H1 (cell line): Measurements from ENCODE around the gene ST8SIA2. TPM values are rescaled to one million over a fixed set of nuclear protein-coding genes. Genes with fewer than 3 reads are reported as not detected.
A peak's percentile ranks its signal among the peaks of the same experiment; 100 is the strongest.

Experiments
- CTCF ChIA-PET: fragments of 300-600 bp; sonication (Branson Sonifier 250); formaldehyde crosslinking; loops from one replicate; lab custom pipeline; 2021; ENCODE audit not compliant: partially characterized antibody; lab: Charles Lee
- POLR2A ChIA-PET: fragments of 300-600 bp; sonication (Branson Sonifier 250); formaldehyde crosslinking; loops from one replicate; lab custom pipeline; 2021; ENCODE audit warnings: inconsistent platforms; ENCODE audit not compliant: partially characterized antibody; lab: Charles Lee
- DNase-seq, 2 experiments: peaks; one replicate each; pipeline versions ENCODE4 v3.0.0 to v3.0.0-alpha.2; 2010 to 2022; ENCODE audit warnings: low spot score in 2 of 2, low read depth in 1 of 2, mixed read lengths in 1 of 2
- FAIRE-seq: peaks from 2 replicates; lab custom pipeline; 2011; peaks lifted over from hg19 to GRCh38; lab: Jason Lieb, UNC
- H2AFZ ChIP-seq: 2 replicates; pipeline ENCODE4 v1.8.1; 2012; ENCODE audit warnings: low read length, inconsistent platforms
- H2AK5ac ChIP-seq: 2 replicates; pipeline ENCODE4 v1.6.1; 2013; ENCODE audit warnings: low read depth, low read length
- H2BK120ac ChIP-seq: replicated peaks from 2 replicates; pipeline ENCODE3; 2013; ENCODE audit warnings: low read depth, low read length, inconsistent platforms
- H2BK12ac ChIP-seq: 2 replicates; pipeline ENCODE4 v1.6.1; 2013; ENCODE audit warnings: low read depth, low read length
- H2BK15ac ChIP-seq: 2 replicates; pipeline ENCODE4 v1.6.1; 2013; ENCODE audit warnings: low read length
- H2BK20ac ChIP-seq: 2 replicates; pipeline ENCODE4 v1.6.1; 2013; ENCODE audit warnings: low read length
- H2BK5ac ChIP-seq: 2 replicates; pipeline ENCODE4 v1.6.1; 2013; ENCODE audit warnings: low read depth, low read length
- H3K14ac ChIP-seq: 2 replicates; pipeline ENCODE4 v1.6.1; 2013; ENCODE audit warnings: inconsistent platforms; ENCODE audit not compliant: insufficient read length
- H3K18ac ChIP-seq: 2 replicates; pipeline ENCODE4 v1.6.1; 2013; ENCODE audit warnings: low read length; ENCODE audit errors: extremely low read depth
- H3K23ac ChIP-seq: 2 replicates; pipeline ENCODE4 v1.6.1; 2013; ENCODE audit warnings: inconsistent platforms; ENCODE audit not compliant: insufficient read length
- H3K23me2 ChIP-seq: 2 replicates; pipeline ENCODE4 v1.6.1; 2013; ENCODE audit warnings: low read depth, low read length
- H3K27ac ChIP-seq: 2 replicates; pipeline ENCODE4 v1.6.1; 2011; ENCODE audit warnings: low read depth, low read length, inconsistent platforms
- H3K27me3 ChIP-seq, 4 experiments: replicated peaks in 1 of 4; 1 replicate in 1 of 4; 2 replicates in 3 of 4; pipeline versions ENCODE4 v1.6.1 to v1.8.1; 2011 to 2013; ENCODE audit warnings: low read length in 3 of 4, mild to moderate bottlenecking in 3 of 4, inconsistent platforms in 2 of 4, mixed read lengths in 2 of 4, moderate library complexity in 1 of 4; ENCODE audit not compliant: control insufficient read depth in 3 of 4, insufficient read depth in 3 of 4; ENCODE audit errors: extremely low read depth in 1 of 4
- H3K36me3 ChIP-seq, 4 experiments: 2 replicates each; pipeline versions ENCODE4 v1.6.1 to v1.8.1; 2011 to 2013; ENCODE audit warnings: mild to moderate bottlenecking in 4 of 4, low read length in 3 of 4, moderate library complexity in 2 of 4, control low read depth in 1 of 4, inconsistent platforms in 1 of 4; ENCODE audit not compliant: insufficient read depth in 4 of 4, control insufficient read depth in 2 of 4
- H3K4ac ChIP-seq: replicated peaks from 2 replicates; pipeline ENCODE3; 2013; ENCODE audit warnings: low read length, low read depth, mixed read lengths, inconsistent platforms; ENCODE audit not compliant: insufficient read length
- H3K4me1 ChIP-seq, 4 experiments: replicated peaks in 1 of 4; 1 replicate in 1 of 4; 2 replicates in 3 of 4; pipeline versions ENCODE4 v1.6.1 to v1.8.1; 2011 to 2013; ENCODE audit warnings: low read length in 3 of 4, inconsistent platforms in 2 of 4, mixed read lengths in 1 of 4; ENCODE audit not compliant: insufficient read depth in 4 of 4, control insufficient read depth in 3 of 4
- H3K4me2 ChIP-seq, 2 experiments: 2 replicates each; pipeline versions ENCODE4 v1.6.1 to v1.8.1; 2011 to 2013; ENCODE audit warnings: low read depth in 2 of 2, low read length in 2 of 2, control low read depth in 1 of 2, inconsistent platforms in 1 of 2, mild to moderate bottlenecking in 1 of 2; ENCODE audit not compliant: insufficient read depth in 1 of 2
- H3K4me3 ChIP-seq, 4 experiments: fragments of 200-600, 300-600 bp in 1 of 4; sonication (generic), shearing (Covaris generic), sonication (Bioruptor Twin) in 1 of 4; 2 replicates each; pipeline versions ENCODE4 v1.5.1 to v1.8.1; 2011 to 2016; ENCODE audit warnings: low read length in 4 of 4, low read depth in 3 of 4, control low read depth in 2 of 4, inconsistent platforms in 2 of 4, mild to moderate bottlenecking in 2 of 4, mixed read lengths in 1 of 4, moderate library complexity in 1 of 4; ENCODE audit not compliant: insufficient read depth in 2 of 4; ENCODE audit errors: extremely low read depth in 1 of 4
- H3K56ac ChIP-seq: replicated peaks from 2 replicates; pipeline ENCODE3; 2013; ENCODE audit warnings: low read depth, mild to moderate bottlenecking, mixed read lengths, low read length, inconsistent platforms; ENCODE audit not compliant: insufficient read length
- H3K79me1 ChIP-seq: 2 replicates; pipeline ENCODE4 v1.6.1; 2013; ENCODE audit warnings: low read depth, low read length, control low read depth
- H3K79me2 ChIP-seq, 2 experiments: 2 replicates each; pipeline versions ENCODE4 v1.6.1 to v1.8.1; 2012 to 2013; ENCODE audit warnings: low read length in 2 of 2, mild to moderate bottlenecking in 2 of 2, inconsistent platforms in 1 of 2; ENCODE audit not compliant: insufficient read depth in 2 of 2, control insufficient read depth in 1 of 2
- H3K9ac ChIP-seq, 4 experiments: replicated peaks in 1 of 4; 1 replicate in 1 of 4; 2 replicates in 3 of 4; pipeline versions ENCODE4 v1.6.1 to v1.8.1; 2011 to 2013; ENCODE audit warnings: low read depth in 3 of 4, low read length in 3 of 4, control low read depth in 2 of 4, mild to moderate bottlenecking in 2 of 4, moderate library complexity in 2 of 4, inconsistent platforms in 1 of 4; ENCODE audit errors: extremely low read depth in 1 of 4
- H3K9me3 ChIP-seq, 2 experiments: 2 replicates each; pipeline versions ENCODE4 v1.6.1 to v1.8.1; 2012 to 2013; ENCODE audit warnings: mild to moderate bottlenecking in 2 of 2, moderate library complexity in 2 of 2, control low read depth in 1 of 2, inconsistent platforms in 1 of 2, low read depth in 1 of 2, low read length in 1 of 2, mixed read lengths in 1 of 2; ENCODE audit not compliant: insufficient read depth in 2 of 2
- H4K20me1 ChIP-seq, 2 experiments: replicated peaks in 1 of 2; 2 replicates each; pipeline versions ENCODE3 to v1.8.1; 2011 to 2013; ENCODE audit warnings: inconsistent platforms in 2 of 2, low read length in 2 of 2, mild to moderate bottlenecking in 1 of 2; ENCODE audit not compliant: insufficient read depth in 2 of 2, control insufficient read depth in 1 of 2
- H4K5ac ChIP-seq: 2 replicates; pipeline ENCODE4 v1.6.1; 2013; ENCODE audit warnings: low read length, low read depth, mixed read lengths, inconsistent platforms; ENCODE audit not compliant: insufficient read length
- H4K8ac ChIP-seq: 2 replicates; pipeline ENCODE4 v1.8.0; 2013; ENCODE audit warnings: mild to moderate bottlenecking, moderate library complexity, low read length, inconsistent platforms; ENCODE audit not compliant: insufficient read depth; ENCODE audit errors: extremely low read depth
- H4K91ac ChIP-seq: replicated peaks from 2 replicates; pipeline ENCODE3; 2013; ENCODE audit warnings: low read length, mixed read lengths, inconsistent platforms; ENCODE audit not compliant: insufficient read length
- HDAC2 ChIP-seq, 2 experiments: fragments of 300-600 bp in 1 of 2; sonication (generic) in 1 of 2; IDR thresholded peaks; 2 replicates each; pipeline ENCODE4 v1.6.1; 2011 to 2012; ENCODE audit warnings: low read depth in 2 of 2, low read length in 2 of 2, mild to moderate bottlenecking in 2 of 2, moderate library complexity in 2 of 2, borderline replicate concordance in 1 of 2, inconsistent platforms in 1 of 2
- RNF2 ChIP-seq: fragments of 200-900, 300-1000 bp; sonication (generic); IDR thresholded peaks from 2 replicates; pipeline ENCODE4 v1.7.1; 2016; ENCODE audit warnings: borderline replicate concordance, low read depth, mild to moderate bottlenecking, antibody characterized with exemption, low read length; ENCODE audit not compliant: poor library complexity, severe bottlenecking; ENCODE audit errors: missing control alignments
- SIN3A ChIP-seq, 2 experiments: IDR thresholded peaks in 1 of 2; conservative IDR thresholded peaks in 1 of 2; 2 replicates each; pipeline ENCODE4 v1.6.1; 2011 to 2012; ENCODE audit warnings: low read length in 2 of 2, improper control_type of control experiment in 1 of 2, low read depth in 1 of 2, mild to moderate bottlenecking in 1 of 2
- WGBS, 2 experiments: shearing (Covaris generic) in 1 of 2; methylation state at CpG; one replicate each; pipeline versions ENCODE4 v1.1.6 to v1.1.7; 2013 to 2015; ENCODE audit warnings: low lambda C conversion rate in 2 of 2, mixed read lengths in 2 of 2, inconsistent platforms in 1 of 2, low coverage in 1 of 2, missing lambda C conversion rate in 1 of 2; ENCODE audit not compliant: insufficient replicate concordance in 2 of 2, insufficient coverage in 1 of 2, insufficient read length in 1 of 2; ENCODE audit errors: extremely low coverage in 1 of 2, missing lambda C conversion rate in 1 of 2; 5-methylcytosine and 5-hydroxymethylcytosine counted together
- polyA plus RNA-seq, 7 experiments: library from polyadenylated mRNA; depleted of rRNA in 3 of 7; stranded (reverse) in 5 of 7; unstranded in 2 of 7; fragments of >200 nt in 5 of 7; fragments of 200-250 nt in 2 of 7; gene quantifications; 1 replicate in 5 of 7; 2 replicates in 1 of 7; 4 replicates in 1 of 7; pipeline versions ENCODE4 v1.2.1 to v1.2.3, GENCODE V29; 2011 to 2013; ENCODE audit warnings: missing spikeins in 2 of 7, mixed read lengths in 2 of 7
- total RNA-seq: library from RNA; stranded (reverse); fragmentation: NEBNext Ultra II Directional; extraction: Animal tissue kit (Norgen Biotek cat#: 25700); gene quantifications from 2 replicates; pipeline ENCODE4 v1.2.1, GENCODE V29; 2021

Gene ST8SIA2
- total and polyA plus RNA-seq, 2 of the 8 experiments (the other 6 are each of a cell fraction or from before 2014, with no cell fraction given) = 3.0 to 4.5 TPM

GRCh38 chr15:92393980-92394308 is 263 bp downstream of the ST8SIA2 start:
- peak overlapping the region; percentile 74 to 83 (median 77) for H3K4me3 ChIP-seq
- no peak overlapping the region for H3K23ac ChIP-seq
- no peak overlapping the region for H2BK20ac ChIP-seq
- TF ChIP-seq SIN3A (conservative IDR thresholded peaks at IDR 0.05 in 1 of 2, IDR thresholded peaks at IDR 0.05 in 1 of 2; ENCODE audit: low read depth in 1 of 2, low read length in 2 of 2) (peak in 1 of 2 experiments; percentile 11; a peak in 1 of 4 replicates), RNF2 (no peak), HDAC2 (IDR thresholded peaks at IDR 0.05; ENCODE audit: borderline replicate concordance in 1 of 2, low read depth in 2 of 2, low read length in 2 of 2) (peak in 1 of 2 experiments; percentile 4; a peak in 1 of 4 replicates)
- peak overlapping the region; percentile 46 for H3K4ac ChIP-seq
- no peak overlapping the region for H3K56ac ChIP-seq
- no peak overlapping the region for H2BK12ac ChIP-seq
- H2BK120ac ChIP-seq = no peak overlapping the region
- ChIA-PET POLR2A (interaction anchor here (1.1 to 2.2 kb wide), 3 partner anchors 10 to 317 kb away, joined by 3 to 5 read pairs (median 5); no protein-coding TSS in a partner anchor), CTCF (interaction anchor here (0.7 to 3.7 kb wide), 14 partner anchors 9 to 321 kb away, joined by 3 to 19 read pairs (median 4); no protein-coding TSS in a partner anchor)
- no peak for DNase-seq
- H3K14ac ChIP-seq = no peak overlapping the region
- no peaks in the 10 kb centered on the region for H3K79me1 ChIP-seq
- no peak overlapping the region for H3K27ac ChIP-seq
- no peak overlapping the region for H4K91ac ChIP-seq
- H4K8ac ChIP-seq = no peak overlapping the region
- no peaks in the 10 kb centered on the region for H3K79me2 ChIP-seq
- H2AK5ac ChIP-seq = no peak overlapping the region
- H3K4me2 ChIP-seq = peak overlapping the region; percentile 91 to 93
- H3K9me3 ChIP-seq = no peaks in the 10 kb centered on the region
- peak overlapping the region; percentile 29 to 75 (median 45); a peak in 4 of 7 replicates for H3K9ac ChIP-seq
- peaks cover 7 to 42% (median 37%) of the 10 kb centered on the region in 4 experiments for H3K27me3 ChIP-seq
- no peaks in the 10 kb centered on the region for H4K20me1 ChIP-seq
- H3K18ac ChIP-seq = 0 out of 2 replicates have a peak overlapping the region, but pooled peaks have one; percentile 82
- 2% methylated on average over 25 of the region's 34 CpGs; no CpG with 5 or more reads in 1 of the 2 experiments for WGBS, 2 experiments
- peaks cover 3 to 17% (median 5%) of the 10 kb centered on the region in 4 experiments for H3K4me1 ChIP-seq
- no peaks in the 10 kb centered on the region for H3K36me3 ChIP-seq
- no peak overlapping the region for H4K5ac ChIP-seq
- no peak overlapping the region; the same call in 1 of the 2 replicates for H2BK5ac ChIP-seq
- H2AFZ ChIP-seq = peak overlapping the region; percentile 85; the same call in 1 of the 2 replicates
- no peak for FAIRE-seq
- H3K23me2 ChIP-seq = peaks cover 14% of the 10 kb centered on the region; the same call in 1 of the 2 replicates
- no peak overlapping the region; the same call in 1 of the 2 replicates for H2BK15ac ChIP-seq
